ENCODE measurements around the gene GSX2. TPM values are rescaled to one million over a fixed set of nuclear protein-coding genes. Genes with fewer than 3 reads are reported as not detected.
"Not testable (repeated sequence)": the region's sequence is repeated elsewhere in the genome, so short reads cannot be mapped to it uniquely, and the experiment has no call there.

GSX2 gene
- polyA plus RNA-seq, 4 donors: not detected

DNA sequence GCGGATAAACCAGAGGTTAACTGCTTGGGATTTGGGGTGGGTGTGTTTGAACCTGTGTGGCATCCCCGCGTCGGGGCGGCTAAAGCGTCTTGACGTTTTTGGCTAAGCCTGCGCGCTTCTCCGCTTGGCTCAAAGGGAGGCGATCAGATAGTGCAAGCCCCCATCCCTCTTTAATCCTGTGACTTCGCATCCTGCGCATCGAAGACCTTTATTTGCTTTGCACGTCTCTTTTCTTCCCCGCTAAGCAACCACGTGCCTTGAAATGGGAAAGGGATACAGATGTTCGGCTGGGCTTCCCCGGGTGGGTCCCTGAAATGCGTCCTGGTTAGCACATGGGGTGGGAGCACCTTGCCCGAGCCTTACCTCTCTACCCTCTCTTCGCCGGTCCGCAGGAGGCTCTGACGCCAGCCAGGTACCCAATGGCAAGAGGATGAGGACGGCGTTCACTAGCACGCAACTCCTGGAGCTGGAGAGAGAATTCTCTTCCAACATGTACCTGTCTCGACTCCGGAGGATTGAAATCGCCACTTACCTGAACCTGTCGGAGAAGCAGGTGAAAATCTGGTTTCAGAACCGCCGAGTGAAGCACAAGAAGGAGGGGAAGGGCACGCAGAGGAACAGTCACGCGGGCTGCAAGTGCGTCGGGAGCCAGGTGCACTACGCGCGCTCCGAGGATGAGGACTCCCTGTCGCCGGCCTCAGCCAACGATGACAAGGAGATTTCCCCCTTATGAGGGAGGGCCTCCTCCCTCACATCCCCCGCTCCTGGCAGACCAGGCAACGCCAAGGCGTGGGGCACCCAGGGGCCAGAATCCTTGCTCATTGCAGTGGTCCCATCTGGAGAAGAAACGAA is 1.5 kb downstream of the GSX2 start:
- DNase-seq (ENCODE audit: low read depth in 4 of 4, low spot score in 3 of 4): no peak

- DNase-seq (ENCODE audit: low read depth in 4 of 4, low spot score in 3 of 4): no peak
Observed at GRCh38 chr4:54102531-54103106, 2.7 kb downstream of the GSX2 start.

- no peak for DNase-seq (ENCODE audit: low read depth in 4 of 4, low spot score in 3 of 4)
Observed at GRCh38 chr4:54103190-54103574, 3.2 kb downstream of the GSX2 start.

GRCh38 chr4:54104907-54105306 is 4.9 kb downstream of the GSX2 start:
- no peak for DNase-seq (ENCODE audit: low read depth in 4 of 4, low spot score in 3 of 4)

- DNase-seq (ENCODE audit: low read depth in 4 of 4, low spot score in 3 of 4): no peak
Observed at GRCh38 chr4:54107951-54108748, 8.2 kb downstream of the GSX2 start.

- DNase-seq (ENCODE audit: low read depth in 4 of 4, low spot score in 3 of 4): no peak
Observed at GRCh38 chr4:54109241-54110018, 9.5 kb downstream of the GSX2 start.

GRCh38 chr4:54110019-54110416 is 10.1 kb downstream of the GSX2 start:
- no peak for DNase-seq (ENCODE audit: low read depth in 4 of 4, low spot score in 3 of 4)

DNA sequence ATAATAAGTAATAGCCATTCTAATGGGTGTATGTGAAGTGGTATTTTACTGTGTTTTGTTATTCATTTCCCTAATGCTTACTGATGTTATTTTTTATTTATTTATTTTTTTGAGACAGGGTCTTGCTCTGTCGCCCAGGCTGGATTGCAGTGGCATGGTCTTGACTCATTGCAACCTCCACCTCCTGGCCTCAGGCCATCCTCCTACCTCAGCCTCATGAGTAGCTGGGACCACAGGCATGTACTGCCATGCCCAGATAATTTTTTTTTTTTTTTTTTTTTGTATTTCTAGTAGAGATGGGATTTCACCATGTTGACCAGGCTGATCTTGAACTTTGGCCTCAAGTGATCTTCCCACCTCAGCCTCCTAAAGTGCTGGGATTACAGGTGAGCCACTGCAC is 13.2 kb downstream of the GSX2 start:
- not testable (repeated sequence) for DNase-seq (ENCODE audit: low read depth in 4 of 4, low spot score in 3 of 4)

DNA sequence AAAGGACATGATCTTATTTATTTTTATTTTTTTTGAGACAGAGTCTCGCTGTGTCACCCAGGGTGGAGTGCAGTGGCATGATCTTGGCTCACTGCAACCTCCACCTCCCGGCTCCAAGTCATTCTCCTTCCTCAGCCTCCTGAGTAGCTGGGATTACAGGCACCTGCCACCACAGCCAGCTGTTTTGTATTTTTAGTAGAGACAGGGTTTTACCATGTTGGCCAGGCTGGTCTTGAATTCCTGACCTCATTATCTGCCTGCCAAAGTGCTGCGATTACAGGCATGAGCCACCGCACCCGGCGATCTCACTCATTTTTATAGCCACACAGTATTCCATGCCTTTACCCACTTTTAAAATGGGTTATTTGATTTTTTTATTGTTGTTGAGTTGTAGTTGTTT is 16.3 kb downstream of the GSX2 start:
- DNase-seq (ENCODE audit: low read depth in 4 of 4, low spot score in 3 of 4): not testable (repeated sequence)

DNA sequence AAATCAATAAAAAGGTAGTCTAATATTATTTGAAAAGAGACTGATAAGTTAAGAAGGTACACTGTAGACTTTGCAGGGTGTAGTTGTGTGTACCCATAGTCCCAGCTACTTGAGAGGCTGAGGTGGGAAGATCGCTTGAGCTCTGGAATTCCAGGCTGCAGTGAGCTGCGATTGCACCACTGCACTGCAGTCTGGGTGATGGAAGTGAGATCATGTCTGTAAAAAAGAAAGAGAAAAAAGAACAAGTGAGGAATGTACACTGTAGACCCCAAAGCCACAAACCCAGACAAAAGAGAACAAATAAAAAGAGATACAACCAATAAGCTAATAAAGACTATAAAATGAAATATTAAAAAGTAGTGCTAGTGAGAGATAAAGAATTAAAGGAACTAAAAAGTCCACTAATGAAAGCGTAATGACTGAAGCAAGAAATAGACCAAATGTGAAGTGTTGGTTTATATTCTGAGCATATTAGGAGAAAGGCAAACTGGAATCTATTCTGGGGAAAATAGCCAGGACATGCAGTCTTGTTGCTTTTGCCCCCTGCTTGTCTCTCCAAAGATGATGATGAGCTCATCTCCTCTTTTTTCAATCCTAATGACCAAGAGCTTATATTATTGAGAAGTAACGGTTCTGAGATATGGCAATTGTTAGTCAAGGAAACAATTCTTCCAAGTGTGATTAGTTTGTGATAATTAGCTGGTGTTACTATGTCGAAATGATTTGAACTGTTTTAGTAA is 19.1 kb downstream of the GSX2 start:
- DNase-seq (ENCODE audit: low read depth in 4 of 4, low spot score in 3 of 4): no peak

- no peak for DNase-seq (ENCODE audit: low read depth in 4 of 4, low spot score in 3 of 4)
Observed at GRCh38 chr4:54120518-54120917, 20.6 kb downstream of the GSX2 start.

DNA sequence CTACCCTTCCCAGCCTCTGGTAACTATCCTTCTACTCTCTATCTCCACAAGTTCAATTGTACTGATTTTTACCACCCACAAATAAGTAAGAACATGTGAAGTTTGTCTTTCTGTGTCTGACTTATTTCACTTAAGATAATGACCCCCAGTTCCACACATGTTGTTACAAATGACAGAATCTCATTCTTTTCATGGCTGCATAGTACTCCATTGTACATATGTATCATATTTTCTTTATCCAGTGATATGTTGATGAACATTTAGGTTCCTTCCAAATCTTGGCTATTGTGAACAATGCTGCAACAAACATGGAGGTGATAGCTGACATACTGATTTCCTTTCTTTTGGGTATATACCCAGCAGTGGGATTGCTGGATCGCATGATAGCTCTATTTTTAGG is 27.7 kb downstream of the GSX2 start:
- DNase-seq (ENCODE audit: low read depth in 4 of 4, low spot score in 3 of 4): no peak

- DNase-seq (ENCODE audit: low read depth in 4 of 4, low spot score in 3 of 4): not testable (repeated sequence)
Observed at GRCh38 chr4:54128694-54129093, 28.7 kb downstream of the GSX2 start.

GRCh38 chr4:54139332-54139731 is 39.4 kb downstream of the GSX2 start:
- DNase-seq (ENCODE audit: low read depth in 4 of 4, low spot score in 3 of 4): no peak

DNA sequence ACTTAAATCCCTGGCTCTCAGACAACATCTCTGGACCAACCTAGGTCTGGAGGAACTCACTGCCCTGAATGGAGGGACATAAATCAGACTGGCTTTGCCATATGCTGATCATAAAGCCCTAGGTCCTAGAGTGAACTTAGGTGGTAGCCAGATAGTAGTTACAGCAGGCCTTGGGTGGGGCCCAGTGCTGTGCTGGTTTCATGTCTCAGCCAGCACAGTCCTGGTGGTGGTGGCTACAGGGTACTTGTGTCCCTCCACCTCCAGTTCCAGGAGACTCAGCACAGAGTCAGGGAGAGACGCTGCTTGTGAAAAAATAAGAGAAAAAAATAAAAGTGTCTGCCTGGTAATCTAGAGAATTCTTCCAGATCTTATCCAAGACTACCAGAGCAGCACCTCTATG is 40.3 kb downstream of the GSX2 start:
- no peak for DNase-seq (ENCODE audit: low read depth in 4 of 4, low spot score in 3 of 4)

GRCh38 chr4:54144199-54144598 is 44.2 kb downstream of the GSX2 start:
- DNase-seq (ENCODE audit: low read depth in 4 of 4, low spot score in 3 of 4): no peak

GRCh38 chr4:54144661-54145171 is 44.8 kb downstream of the GSX2 start:
- no peak for DNase-seq (ENCODE audit: low read depth in 4 of 4, low spot score in 3 of 4)

- DNase-seq (ENCODE audit: low read depth in 4 of 4, low spot score in 3 of 4): no peak
Observed at GRCh38 chr4:54146139-54146538, 46.2 kb downstream of the GSX2 start.

DNA sequence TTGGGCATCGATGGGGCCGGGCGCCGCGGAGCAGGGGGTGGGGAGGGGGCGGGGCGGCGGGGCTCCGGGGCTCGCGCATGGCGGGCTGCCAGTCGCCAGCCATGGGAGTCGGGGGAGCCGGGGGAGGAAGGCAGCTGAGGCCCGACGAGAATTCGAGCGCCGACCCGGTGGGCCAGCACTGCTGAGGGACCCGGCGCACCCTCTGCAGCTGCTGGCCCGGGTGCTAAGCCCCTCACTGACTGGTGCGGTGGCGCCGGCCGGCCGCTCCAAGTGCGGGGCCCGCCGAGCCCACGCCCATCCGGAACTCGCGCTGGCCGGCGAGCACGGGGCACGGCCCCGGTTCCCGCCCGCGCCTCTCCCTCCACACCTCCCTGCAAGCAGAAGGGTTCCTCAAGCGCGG is 49.4 kb downstream of the GSX2 start:
- no peak for DNase-seq (ENCODE audit: low read depth in 4 of 4, low spot score in 3 of 4)

All from right renal pelvis (tissue), 4 donors.